Cerebellar cortex (tissue), 1 donor: ENCODE results near the gene TMEM164.
A peak's percentile ranks its signal among the peaks of the same experiment; 100 is the strongest.
"Not testable (repeated sequence)": the region's sequence is repeated elsewhere in the genome, so short reads cannot be mapped to it uniquely, and the experiment has no call there.

Experiments used
- DNase-seq: peaks from one replicate; pipeline ENCODE4 v3.0.0-alpha.2; 2015; ENCODE audit warnings: low spot score

TMEM164 gene

GRCh38 chrX:110133735-110134370 is 130.9 kb downstream of the TMEM164 start:
- no peak for DNase-seq

DNA sequence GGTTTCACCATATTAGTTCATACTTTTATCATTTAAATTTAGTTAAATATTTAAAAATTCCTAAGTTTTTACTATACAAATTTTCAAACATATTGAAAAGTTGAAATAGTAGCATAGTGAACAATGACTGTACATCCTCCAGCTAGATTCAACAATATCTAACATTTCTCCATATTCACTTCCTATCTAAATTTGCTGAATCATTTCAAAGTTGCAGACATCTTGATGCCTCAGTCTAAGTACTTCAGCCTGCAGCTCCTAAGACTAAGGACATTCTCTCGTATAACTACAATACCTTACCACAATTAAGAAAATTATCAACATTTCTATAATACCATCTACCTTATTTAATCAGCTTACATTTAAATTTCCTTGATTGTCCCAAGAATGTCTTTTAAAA is 132.7 kb downstream of the TMEM164 start:
- DNase-seq, result no peak

DNA sequence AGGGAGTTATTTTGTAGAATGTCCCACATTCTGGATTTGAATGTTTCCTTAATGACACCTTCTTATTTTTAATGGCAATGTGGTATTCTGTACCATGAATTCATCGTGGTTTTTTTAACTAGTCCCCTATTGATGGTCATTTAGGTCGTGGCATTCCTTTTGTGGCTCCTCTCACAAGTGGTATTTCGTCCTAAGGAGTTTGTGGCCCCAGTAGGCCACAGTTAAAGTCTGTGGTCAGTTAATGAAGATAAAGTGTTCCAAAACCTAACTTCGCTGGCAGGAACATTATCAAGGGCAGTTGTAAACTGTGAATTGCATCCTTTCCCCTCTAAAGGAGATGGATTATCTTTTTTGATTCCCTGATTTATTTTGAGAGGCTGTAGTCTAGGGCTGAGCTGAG is 133.2 kb downstream of the TMEM164 start:
- DNase-seq, result no peak

GRCh38 chrX:110138557-110138956 is 135.6 kb downstream of the TMEM164 start:
- no peak for DNase-seq

DNA sequence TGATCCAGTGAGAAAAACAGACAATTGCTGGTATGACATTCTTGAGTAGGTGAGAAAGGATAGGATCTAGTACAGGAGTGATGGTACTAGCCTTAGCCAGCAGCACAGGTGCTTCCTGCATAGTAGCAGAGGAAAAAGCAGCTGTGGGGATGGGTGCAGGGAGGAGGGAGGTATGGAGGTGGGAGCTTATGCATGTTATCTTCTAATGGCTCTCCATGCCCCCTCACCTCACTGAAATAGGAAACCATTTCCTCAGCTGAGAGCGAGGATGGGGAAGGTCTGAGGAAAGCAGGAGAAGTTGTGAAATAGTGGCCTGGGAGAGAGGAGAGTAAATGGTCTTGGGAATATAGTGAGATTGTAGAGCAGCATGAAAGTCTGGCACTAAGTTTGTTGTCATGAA is 136.3 kb downstream of the TMEM164 start:
- no peak for DNase-seq

GRCh38 chrX:110142096-110142495 is 139.2 kb downstream of the TMEM164 start:
- no peak for DNase-seq

- DNase-seq, result peak; percentile 69
Measured at GRCh38 chrX:110143454-110144210, 140.7 kb downstream of the TMEM164 start.

DNA sequence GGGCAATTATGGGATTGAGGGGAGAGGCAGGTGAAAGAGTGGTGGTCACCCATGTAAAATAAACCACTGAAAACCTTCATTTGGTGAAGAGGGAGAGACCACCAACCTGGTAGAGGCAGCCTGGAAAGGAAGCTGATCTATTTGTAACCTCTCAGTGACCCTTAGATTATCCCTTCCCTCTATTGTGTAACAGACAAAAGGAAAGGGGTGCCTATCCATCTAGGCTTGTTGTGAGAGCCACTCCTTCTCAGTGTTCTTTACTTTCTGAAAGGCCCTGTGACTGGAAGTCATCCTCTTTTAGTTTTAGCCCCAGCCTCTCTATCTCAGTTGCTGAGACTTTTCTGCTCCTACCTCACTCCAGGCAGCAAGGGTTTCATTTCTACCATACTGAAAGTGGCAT is 142.4 kb downstream of the TMEM164 start:
- DNase-seq, result no peak

DNA sequence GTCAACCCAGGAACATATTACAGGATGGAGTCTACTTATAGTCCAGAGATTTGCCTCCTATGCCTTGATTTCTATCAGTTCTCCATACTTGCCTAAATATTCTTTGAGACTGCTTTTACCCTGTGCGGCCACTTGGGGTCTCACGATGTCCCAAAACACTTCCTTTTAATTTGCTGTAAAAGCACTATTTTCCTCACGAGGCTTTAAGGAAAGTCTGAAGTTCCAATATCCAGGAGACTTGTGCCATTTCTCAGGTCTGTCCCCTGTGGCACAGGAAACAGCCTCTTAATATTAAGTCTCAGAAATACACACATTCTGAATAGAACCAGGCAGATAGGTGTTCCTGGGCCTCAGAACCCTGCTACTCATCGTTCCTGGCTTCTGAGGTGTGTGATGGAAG is 142.9 kb downstream of the TMEM164 start:
- DNase-seq, result peak; percentile 26

DNA sequence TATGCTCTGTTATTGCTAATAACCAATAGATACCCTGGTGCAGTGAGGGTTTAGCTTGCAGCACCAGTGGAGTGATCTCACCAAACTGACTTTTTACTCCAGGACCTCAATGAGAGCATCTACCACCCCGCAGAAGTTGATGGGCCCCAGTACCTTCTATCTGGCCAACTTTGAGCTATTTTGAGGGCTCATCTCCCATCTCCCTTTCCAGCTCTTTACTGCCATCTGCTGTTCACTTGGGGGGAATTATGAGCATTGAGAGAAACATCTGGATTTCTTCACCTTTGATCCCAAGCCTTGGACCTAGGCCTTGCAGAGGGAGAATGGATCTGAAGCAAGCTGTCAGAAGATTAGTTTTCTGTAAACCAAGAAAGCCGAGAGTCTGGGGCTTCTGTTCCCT is 143.6 kb downstream of the TMEM164 start:
- DNase-seq, result peak; percentile 37

DNA sequence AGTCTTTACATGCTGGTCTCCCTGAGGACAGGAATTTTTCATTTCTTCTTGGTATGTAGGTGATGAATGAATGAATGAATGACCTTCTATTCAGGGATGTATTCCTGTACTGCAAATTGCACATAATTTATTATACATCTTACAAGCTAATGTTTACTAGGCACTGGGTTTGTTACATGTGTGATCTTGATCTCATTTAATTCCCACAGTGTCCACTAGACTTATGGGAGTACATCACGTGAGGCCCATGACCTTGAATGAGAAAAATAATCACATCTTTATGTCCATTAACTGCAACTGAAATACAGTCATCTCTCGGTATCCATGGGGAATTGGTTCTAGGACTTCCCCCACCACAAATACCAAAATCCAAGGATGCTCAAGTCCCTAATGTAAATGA is 150.3 kb downstream of the TMEM164 start:
- DNase-seq, result no peak

GRCh38 chrX:110153896-110154295 is 151.0 kb downstream of the TMEM164 start:
- DNase-seq, result no peak

GRCh38 chrX:110154328-110154727 is 151.4 kb downstream of the TMEM164 start:
- DNase-seq, result not testable (repeated sequence)

GRCh38 chrX:110155759-110156158 is 152.8 kb downstream of the TMEM164 start:
- DNase-seq, result no peak

DNA sequence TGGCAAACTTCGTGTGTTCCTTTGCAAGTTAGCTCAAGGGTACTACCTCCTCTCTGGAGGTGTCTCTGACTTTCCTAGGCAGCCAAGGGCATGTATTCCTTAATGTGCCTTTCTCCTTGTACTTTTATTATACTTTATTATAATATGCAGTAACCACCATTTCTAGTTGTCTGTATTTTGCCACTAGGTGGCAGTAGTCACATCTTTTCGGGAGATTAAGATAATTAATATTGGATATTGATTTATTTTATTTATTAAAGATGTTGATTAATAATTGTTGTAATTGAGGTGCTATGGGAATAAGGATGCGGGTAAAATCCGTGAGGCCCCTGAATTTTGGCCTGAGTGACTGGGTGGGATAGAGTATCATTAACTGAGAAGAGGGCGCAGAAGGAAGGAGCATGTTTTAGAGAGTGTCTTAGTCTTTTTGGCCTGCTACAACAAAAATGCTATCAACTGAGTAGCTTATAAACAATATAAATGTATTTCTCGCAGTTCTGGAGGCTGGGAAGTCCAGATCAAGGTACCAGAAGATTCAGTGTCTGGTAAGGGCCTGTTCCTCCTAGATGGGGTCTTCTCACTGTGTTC is 153.3 kb downstream of the TMEM164 start:
- DNase-seq, result no peak

- no peak for DNase-seq
Measured at GRCh38 chrX:110157444-110157843, 154.5 kb downstream of the TMEM164 start.

GRCh38 chrX:110159235-110159634 is 156.3 kb downstream of the TMEM164 start:
- no peak for DNase-seq

- no peak for DNase-seq
Measured at GRCh38 chrX:110159865-110160264, 157.0 kb downstream of the TMEM164 start.

- no peak for DNase-seq
Measured at GRCh38 chrX:110161361-110161686, 158.4 kb downstream of the TMEM164 start.

GRCh38 chrX:110162131-110162530 is 159.2 kb downstream of the TMEM164 start:
- DNase-seq, result no peak

- no peak for DNase-seq
Measured at GRCh38 chrX:110162867-110163266, 160.0 kb downstream of the TMEM164 start.

- DNase-seq, result no peak
Measured at GRCh38 chrX:110163488-110163887, 160.6 kb downstream of the TMEM164 start.

GRCh38 chrX:110167952-110168451 is 165.1 kb downstream of the TMEM164 start:
- DNase-seq, result no peak
